COLO829 (cell line): ENCODE results near the gene NFYC.
"Not testable (repeated sequence)": the region's sequence is repeated elsewhere in the genome, so short reads cannot be mapped to it uniquely, and the experiment has no call there.

Experiments
- DNase-seq: peaks from one replicate; pipeline ENCODE4 v3.0.0; 2012; ENCODE audit warnings: low spot score

The NFYC gene

DNA sequence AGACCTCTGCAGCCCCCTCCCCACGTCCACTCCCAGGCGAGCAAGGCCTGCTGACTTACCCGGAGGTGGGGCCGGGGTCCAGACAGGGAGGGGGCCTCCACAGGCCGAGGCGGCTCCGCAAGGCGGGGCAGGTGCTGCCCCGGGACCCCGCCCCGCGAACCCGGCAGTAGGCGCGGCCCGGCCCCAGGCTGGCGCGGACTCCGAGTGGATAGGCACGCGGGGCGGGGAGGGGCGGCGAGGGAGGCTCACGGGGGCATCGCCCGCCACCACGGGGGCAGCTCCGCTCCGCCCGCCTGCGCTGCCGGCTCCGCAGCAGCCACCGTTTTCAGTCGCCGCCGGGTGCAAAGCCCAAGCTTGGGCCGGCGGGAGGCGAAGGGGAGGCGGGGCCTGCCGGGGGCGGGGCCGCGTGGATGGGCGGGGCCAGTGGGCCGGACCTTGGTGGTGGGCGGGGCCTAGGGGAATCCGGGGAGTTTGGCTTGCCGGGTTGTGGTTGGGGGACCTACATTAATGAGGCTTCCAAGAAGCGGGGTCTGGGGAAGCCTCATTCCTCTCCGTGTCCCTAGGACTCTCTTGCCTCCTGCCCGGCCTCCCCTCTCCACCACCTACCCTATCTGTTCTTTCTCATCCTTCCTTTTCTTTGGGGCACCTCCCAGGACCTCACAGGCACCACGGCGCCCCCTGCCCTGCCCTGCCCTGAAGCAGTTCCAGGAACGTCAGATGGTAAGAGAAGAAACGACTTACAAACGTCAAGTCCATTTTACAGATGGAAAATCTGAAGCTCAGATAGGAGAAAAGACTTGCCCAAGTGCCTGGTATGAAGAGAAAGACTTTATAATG, 26.0 kb upstream of the NFYC start, which contains the start of gene RIMS3:
RIMS3 (minus strand) TSS at position 348 of the 837 bp plus-strand sequence. CDS start 23,757 bp downstream, outside the sequence.
- DNase-seq = peak; percentile 72

DNA sequence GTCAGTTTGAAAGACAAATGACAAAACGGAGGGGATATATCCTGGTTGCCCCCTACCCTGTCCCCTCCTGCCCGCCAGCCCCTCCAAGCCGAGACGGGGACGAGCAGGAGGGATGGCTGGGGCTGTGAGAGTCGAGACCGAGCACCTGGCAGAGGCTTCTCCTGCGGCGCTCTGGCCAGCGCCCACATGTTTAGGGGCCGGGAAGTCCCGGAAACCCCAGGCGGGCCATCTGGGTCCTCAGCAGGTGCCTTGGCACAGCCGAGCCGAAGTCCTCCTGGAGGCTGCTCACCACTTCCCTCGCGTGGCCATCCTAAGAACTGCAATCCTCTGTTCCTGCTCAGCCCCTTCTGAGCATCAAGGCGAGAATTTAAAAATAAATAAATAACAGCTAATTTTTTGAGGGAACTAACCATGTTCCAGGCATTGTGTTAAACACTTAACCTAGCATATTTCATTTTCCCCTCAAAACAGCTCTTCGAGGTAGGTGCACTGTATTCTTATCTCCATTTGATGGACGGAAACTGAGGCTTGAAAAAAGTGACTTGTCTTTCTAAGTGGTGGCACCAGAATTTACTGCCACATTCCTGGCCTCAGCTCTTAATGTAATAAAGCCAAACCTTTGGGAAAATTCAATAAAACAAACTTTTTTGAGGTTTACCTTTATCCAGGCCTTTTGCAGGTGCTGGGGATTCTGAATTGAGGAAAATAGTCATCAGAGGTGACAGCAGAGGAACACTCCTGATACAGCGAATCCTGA, 22.6 kb upstream of the NFYC start:
- peak; percentile 51 for DNase-seq

DNA sequence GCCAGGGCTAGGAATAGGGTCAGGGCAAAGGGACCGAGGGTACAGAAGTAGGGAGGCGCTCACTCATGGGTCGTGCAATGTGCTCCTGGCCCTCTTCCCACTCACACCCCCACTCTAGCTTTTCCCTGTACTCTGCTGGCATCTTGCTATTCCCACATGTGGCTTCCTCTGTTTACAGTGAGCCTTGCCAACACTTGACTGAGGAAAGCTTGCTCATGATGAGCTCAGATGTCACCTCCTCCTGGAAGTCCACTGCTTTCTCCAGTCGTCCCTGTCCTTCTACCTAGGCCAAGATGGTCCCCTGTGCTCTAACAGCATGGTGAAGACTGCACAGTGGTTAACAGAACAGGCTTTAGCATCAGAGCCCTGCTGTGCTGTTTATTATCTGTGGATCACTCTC, 18.1 kb upstream of the NFYC start:
- DNase-seq = no peak

DNA sequence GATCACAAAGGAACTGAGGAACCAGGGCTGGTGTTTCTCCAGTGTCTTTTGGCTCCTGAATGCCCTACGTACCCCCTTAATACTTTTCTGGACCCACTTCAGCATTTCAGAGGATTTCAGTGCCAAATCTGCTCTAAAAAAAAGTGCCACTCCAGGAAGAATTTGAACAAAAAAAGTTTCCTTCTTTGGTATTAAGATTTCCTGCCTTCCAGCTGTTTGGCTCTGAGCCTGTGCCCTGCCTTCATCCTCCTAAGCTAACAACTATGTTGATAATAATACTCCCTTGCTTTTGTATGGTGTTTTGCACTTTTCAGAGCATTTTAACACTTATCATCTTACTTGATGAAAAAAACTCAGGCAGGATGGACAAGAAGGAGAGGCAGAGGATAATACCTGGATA, 15.0 kb upstream of the NFYC start:
- DNase-seq = no peak

DNA sequence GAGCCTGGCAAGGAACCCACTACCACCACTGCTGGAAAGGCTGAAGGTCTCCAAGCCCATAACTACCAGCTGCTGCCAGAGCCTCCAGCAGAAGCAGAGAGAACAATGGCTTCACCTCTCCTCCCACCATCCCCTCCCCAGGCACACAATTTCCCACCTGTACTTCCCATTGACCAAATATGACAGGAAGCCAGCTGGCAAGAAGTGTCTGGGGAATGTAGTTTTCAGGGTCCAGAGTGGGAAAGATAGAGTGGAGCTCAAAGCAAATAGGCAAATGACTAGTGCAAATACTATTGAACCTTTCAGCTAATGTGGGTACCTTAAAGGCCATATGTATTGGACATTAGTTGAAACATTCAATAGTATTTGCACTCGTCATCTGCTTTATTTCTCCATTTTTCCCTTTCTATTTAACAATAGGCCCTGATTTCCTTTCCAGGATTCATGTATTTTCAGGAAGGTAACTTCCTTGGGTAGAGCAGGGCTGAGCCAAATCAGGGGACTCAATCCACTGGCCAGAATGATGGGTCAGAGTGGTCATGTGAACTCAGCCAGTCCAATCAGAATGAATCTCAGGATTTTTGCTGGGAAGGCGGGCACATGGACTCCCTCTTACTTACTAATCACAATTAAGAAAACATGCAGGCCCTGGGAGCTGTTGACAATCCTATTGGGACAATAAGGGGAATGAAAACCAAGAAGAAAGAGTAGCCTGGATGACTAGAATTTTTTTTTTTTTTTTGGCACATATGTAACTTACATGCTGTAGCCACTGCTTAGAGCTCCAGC, 12.1 kb upstream of the NFYC start:
- DNase-seq = no peak

DNA sequence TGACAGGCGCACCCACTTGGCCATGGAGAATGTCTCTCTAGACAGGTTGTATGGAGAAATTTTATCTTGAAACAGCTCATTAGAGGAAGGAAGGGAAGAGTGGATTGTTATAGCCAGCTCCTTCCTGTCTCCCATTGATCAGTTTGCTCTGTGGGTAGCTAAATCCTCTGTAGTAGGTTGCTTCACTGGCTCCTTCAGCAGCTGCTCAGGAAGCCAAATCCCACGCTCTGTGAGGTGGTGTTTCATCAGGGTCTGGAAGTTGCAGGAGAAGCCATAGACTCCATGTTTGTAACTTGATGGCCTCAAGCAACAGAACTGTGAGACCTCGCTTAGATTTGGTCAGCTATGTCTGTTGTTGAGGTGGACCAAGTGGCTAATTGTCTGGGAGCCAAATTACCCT, 6.8 kb upstream of the NFYC start:
- DNase-seq = no peak

DNA sequence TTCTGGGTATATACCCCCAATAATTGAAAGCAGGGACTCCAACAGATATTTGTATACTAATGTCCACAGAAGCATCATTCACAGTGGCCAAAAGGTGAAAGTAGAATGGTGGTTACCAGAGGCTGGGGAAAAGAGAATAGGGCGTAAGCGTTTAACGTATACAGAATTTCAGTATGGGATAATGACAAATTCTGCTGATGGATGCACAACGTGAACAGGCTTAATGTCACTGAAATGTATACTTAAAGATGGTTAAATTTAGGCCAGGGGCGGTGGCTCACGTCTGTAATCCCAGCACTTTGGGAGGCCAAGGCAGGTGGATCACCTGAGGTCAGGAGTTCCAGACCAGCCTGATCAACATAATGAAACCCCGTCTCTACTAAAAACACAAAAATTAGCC, 4.4 kb upstream of the NFYC start:
- DNase-seq = no peak

DNA sequence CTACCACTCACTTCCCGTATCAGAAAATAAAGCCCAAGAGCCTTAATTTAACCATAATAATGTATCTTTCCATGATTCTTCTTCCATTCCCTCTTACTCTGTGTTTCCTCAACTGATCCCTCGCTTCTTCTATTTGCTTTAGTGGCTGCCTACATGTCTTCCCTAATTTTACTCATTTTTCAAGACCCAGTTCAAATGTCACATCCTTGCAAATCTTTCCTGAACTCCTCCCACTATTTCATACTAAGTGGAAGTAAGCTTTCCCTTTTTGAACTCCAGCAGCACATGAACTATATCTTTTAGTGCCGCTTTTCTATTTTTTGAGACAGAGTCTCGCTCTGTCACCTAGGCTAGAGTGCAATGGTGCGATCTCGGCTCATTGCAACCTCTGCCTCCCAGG, 3.8 kb upstream of the NFYC start:
- no peak for DNase-seq

DNA sequence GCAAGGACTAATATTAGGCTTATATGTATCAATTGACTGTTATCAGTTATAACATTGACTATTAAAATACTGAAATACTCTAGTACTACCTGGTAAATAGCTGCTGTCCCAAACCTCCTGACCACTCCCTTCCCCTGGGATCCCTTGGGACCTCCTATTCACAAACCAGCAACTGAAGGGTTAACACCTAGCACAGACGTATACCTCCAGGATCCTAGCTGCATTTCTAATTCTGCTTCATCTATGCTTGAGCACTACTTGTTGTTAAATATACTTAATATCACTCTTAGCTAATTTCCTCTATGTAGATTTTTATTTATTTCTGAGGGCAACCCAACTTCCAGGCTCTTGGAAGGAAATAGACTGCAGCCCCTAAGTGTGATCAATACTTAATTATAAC, 1.8 kb upstream of the NFYC start:
- DNase-seq = no peak

DNA sequence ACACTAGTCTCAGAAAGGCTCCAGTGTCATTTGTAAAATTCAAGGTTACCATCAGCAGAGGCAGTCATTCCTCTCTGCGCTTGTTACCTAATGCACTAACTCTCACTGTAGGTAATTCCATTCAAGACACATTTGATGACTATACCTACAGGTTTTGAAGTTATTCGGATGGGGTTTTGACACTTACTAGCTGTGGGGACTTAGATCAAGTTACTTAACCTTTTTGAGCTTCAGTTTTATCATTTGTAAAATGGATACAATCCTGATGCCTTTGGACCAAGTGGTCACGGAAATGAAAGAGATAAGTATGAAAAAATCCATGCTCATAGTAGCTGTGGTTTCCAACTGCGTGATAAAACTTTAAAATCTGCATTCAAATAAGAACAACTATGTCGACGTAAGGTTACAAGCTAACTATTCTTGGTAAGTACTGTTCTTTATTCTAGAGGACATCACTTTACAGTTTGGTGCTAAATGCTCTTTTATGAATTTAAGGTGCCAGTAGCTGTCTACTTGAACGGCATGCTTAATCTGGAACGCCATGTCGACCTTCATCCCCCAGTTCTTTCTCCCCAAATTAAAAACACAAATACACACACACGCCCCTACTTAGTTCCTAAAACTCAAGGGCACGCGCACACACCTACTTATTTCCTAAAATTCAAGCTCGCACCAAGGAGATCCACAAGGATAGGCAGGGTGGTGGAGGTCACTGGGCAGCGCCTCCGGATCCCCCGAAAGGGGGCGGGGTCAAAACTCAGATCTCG, 550 bp upstream of the NFYC start:
- DNase-seq = no peak

DNA sequence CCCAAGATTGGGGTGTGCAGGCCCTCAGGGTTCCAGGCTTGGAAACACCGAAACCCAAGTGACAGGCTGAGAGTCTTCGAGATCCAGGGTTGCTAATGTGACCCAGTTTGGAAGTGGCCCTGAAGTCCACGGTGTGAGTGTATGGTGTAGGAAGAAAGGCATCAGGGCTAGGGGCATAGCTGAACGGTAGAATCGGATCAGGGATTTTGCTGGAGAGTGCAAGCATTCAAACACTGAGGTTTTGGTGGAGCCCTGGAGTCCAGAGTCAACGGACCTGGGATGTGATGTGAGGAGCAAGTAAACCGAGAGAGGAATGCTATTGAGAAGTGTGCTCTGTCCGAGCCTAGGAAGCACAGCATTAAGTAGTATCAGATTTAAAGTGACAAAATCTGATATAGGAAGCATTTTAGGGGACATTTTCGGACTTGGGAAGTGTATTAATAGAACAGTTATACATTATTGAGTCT, 958 bp downstream of the NFYC start:
- no peak for DNase-seq

DNA sequence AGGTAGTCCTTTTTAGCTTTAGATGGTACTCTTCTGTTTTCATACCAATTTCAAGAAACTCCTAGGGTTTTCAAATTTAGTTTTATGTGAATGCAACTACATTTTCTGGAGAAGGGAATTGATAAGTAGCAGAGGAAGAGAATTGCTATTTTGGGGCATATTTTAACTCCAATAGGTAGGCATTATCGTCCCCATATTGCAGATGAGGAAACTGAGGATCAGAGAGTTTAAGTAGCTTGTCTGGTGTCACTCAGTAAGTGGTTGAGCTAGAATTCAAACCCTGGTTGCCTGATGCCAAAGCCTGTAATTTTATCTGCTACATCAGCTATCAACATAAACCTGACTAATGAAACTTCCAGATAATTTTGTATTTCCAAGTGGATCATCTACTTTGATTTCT, 1.9 kb downstream of the NFYC start:
- DNase-seq = no peak

DNA sequence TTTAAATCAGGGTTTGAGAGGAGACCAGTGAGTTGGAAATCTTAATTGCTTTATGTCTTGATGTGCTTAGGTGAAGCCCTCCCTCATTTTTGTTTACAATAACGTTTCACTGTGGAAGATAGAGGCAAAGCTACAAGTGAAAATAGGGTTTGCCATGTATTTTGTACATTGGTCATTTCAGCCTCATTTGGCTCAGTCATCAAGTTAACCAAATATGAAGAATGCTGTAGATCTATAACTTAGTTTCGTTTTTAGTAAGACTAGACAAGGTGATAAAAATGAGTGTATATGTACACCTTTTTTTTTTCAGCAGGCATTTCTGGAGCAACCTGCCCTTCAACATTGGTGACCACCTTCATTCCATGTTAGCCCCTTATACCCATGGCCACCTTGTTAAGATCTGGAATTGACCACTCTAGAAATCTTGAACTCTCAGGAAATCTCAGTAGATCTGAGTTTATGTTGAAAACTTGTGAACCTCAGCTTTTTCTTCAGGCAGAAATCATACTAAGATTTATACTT, 2.9 kb downstream of the NFYC start:
- no peak for DNase-seq

DNA sequence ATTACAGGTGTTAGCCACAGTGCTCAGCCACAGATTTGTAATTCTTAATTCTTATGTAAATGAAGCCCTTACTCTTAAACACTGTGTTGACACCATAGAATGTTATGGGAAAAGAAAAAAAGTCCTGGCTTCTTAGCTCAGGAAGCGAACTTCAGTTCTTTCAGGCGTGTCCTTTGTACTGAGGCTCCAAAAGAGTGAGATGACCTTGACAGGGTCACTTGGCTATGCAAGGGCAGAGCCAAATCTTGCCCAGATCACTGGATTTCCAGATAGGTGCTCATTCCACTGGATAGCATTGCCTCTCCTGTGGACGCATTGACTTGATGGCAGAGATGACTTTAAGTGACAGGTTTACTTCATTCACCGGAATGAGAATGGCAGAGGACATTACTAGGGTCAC, 4.8 kb downstream of the NFYC start:
- no peak for DNase-seq

DNA sequence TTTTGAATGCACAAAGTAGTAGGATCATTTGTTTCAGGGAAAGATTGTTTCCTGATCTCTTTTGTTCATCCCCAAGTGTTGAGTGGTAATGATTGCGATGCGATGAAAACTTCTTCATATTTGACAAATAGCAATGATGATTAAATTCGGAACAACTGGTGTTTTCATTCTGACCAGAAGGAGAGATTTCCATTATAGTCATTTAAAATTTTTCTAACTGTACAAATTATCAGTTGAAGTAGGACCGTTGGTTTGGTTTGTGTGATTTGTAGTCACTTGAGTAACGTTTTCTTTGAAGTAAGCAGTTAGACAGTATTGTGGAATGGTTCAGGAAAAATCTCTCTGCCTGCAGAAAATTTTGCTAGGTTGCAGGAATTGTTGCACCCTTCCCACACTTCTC, 5.9 kb downstream of the NFYC start:
- no peak for DNase-seq

DNA sequence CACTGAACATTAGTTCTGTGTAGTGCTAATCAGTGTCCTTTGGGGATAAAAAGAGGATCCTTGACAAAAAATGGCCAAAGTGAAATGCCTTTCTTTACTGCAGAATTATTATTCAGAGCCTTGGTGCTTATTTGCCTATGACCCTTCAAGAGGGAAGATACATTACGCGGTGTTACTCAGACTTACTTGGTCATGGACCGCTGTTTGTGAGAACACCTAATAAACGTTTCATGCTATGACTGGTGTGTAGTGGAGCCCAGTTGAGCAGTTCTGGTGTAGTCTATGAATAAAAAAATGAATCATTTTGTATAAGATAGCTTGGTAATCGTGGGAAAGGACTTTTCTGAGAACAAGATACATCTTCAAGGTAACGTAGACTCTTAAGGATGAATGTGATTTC, 8.3 kb downstream of the NFYC start:
- no peak for DNase-seq

DNA sequence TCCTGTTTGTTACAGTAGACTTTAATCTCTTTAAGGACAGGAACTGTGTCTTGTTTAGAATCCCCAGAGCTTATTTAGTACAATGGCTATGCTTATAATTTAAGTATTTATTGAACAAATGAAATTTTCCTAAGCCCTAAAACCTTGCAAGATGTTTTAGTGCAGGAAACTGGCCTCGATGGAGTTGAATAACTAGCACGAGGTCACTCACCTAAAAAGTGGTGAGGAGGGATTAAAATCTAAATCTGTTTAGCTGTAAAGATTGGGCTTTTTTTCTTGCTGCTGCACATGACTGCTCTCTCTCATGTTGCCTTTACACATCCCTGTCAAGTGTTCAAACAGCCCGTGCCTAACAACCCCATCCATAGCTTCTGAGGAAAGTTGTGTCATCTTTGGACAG, 10.2 kb downstream of the NFYC start:
- no peak for DNase-seq

DNA sequence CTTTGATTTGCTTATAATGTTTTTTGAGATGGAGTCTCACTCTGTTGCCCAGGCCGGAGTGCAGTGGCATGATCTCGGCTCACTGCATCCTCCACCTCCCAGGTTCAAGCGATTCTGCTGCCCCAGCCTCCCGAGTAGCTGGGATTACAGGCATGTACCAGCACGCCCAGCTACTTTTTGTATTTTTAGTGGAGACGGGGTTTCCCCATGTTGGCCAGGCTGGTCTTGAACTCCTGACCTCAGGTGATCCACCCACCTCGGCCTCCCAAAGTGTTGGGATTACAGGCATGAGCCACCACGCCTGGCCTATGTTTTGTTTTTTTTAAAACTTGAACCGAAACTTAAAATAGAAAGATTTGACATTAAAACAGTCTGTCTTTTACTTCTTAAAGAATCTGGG, 11.3 kb downstream of the NFYC start:
- not testable (repeated sequence) for DNase-seq

DNA sequence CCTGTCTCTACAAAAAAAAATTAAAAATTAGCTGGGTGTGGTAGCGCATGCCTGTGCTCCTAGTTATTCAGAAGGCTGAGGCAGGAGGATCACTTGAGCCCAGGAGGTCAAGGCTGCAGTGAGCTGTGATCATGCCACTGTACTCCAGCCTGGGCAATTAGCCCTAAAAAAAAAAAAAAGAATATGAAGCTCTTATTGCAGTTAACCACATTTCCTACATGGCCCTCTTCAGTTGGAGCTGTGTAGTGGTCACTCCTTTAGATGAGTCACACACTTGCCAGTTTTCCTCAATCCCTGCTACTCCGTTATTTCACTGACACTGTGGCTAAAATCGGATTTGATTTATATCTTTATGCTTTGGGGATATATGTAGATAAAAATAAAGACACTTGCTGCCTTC, 11.8 kb downstream of the NFYC start:
- DNase-seq = peak; percentile 63

DNA sequence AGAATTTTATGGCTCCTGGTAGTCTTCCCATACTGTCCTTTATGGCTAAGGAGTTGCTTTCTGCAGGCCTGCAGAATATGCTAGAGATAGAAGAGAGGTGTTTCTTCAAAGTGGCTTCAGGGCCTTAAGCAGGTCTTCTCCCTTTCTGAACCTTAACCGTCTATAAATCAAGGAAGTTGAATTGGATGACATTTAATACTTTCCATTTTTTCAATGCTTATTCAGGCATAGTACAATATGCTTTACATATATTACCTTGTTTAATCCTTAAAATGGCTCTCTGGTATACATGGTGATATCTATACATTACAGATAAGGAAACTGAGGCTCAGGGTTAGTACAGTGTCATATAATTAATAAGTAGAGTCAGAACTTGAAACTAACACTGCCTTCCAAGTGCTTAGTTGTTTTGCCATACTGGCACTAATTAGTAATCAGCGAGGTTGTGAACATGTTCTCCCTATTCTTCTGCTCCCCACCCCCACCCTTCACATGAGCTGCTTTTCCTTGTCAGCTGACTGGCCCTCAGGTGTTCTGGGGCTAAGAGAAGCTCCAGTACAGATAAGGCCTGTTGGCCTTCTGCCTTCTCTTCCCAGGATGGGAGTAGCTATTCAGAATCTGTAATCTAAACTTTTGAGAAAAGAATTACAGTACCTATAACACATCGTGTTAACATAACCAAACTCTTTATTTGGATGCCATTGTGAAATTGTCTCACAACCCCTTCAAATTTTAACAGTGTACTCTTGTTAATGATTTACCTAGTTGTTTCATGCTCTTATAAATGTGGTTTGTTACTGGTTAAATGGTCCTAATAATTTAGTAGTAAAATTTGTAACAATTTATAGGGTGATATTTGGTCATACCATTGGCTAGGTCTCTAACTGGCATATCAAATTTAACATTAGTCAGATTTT, 13.6 kb downstream of the NFYC start:
- no peak for DNase-seq
